Stimulated activated CD8-positive, alpha-beta memory T cell treated with anti-CD3 and anti-CD28 coated beads, Interleukin-12 subunit alpha, Interleukin-12 subunit beta, amount 100 ng/mL, for 24 hours (primary cell): ENCODE results near the gene TIMM23.
"Not testable (repeated sequence)": the region's sequence is repeated elsewhere in the genome, so short reads cannot be mapped to it uniquely, and the experiment has no call there.

Experiments used
- DNase-seq: peaks from one replicate; pipeline ENCODE4 v3.0.0-alpha.2; 2020; ENCODE audit errors: extremely low read depth

Gene TIMM23

DNA sequence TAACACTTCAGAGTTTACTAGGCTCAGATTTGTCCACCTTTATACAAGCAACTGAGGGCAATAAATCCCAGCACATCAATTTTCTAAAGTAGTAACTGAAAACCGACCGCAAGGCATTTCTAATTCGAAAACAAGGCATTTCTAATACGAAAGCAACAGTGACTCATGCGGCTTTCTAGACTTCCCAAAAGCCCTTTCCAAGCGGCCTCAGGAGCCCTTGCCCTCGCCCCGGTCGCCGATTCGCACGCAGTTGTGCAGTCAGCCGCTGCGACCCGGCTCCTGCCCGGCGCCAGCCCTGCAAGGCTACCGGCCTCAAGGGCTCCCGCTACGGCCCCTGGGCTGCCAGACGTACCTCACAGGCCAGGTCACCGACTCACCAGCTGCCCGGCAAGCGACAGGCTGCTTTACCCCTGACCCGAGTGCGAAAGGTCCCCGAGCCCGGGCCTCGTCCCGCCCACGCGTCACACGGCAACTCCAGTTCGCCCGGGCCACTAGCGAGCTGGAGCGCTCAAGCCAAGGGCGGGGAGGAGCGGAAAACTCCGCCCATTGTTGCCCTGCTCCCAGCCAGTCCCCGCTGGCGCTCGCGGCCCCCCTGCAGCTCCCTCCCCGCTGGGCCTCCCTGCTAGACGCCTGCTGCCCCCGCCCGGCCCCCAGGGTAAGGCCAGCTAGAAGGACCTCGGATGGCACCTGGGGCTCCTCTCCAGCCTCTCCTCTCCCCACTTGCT, 50.9 kb downstream of the TIMM23 start:
- peak; percentile 65 for DNase-seq

DNA sequence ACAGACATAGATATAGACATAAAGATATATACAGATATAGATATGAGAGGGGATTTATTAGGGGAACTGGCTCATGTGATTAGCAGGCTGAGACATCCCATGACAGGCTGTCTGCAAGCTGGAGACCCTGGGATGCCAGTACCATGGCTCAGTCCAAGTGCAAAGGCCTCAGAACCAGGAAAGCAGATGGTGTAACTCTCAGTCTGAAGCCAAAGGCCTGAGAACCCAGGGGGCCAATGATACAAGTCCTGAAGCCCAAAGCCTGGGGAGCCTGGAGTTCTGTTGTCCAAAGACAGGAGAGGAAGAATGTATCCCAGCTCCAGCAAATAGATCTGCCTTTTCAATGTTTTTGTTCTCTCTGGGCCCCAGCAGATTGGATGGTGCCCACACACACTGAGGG, 52.7 kb downstream of the TIMM23 start:
- no peak for DNase-seq

GRCh38 chr10:46025406-46025805, 53.1 kb downstream of the TIMM23 start:
- DNase-seq = no peak

GRCh38 chr10:46026106-46026505, 53.8 kb downstream of the TIMM23 start:
- DNase-seq = no peak

DNA sequence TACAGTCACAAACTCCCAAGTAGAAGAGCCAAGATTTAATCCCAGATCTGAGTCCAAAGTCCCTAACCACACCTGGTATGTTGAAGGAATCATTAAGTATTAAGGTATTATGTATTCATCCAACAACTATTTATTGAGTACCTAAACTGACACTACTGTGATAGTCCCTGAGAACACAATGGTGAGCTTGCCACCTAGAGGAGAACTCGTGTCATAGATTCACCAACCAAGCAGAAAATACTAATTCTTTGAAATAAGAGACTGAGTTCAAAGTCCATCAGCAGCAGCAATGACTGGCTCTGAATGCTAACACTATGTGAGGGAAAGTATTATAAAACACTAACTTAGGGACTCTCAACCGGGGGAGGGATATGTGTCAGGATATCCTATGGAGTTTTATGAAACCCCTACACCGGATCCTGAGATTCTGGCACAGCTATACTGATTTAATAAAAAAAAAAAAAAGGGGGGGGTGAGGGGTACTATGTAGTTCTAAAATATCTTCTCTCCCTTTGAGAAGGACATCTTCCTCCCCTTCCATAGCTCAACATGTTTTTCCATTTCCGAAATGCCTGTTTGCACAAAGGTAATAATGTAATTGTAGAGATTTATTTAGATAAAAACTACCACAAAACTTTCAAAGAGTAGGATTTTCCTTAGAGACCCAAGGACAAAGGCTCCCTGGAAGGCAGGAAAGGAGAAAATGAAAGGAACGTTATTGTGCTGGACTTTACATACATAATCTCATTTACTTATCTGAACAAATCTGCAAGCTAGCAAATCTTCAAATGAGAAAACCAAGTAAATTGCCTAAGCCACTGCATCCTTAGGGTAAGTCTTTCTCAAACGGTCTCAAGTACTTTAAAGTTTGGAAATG, 56.5 kb downstream of the TIMM23 start:
- no peak for DNase-seq

GRCh38 chr10:46029461-46030030, 57.3 kb downstream of the TIMM23 start:
- DNase-seq = no peak

GRCh38 chr10:46030091-46030937, 58.0 kb downstream of the TIMM23 start, which contains the start of gene NCOA4:
Gene NCOA4, minus strand, starts transcription at chr10:46030623. Its CDS starts 13,943 bp downstream, at chr10:46016680.
- peak; percentile 90 for DNase-seq

DNA sequence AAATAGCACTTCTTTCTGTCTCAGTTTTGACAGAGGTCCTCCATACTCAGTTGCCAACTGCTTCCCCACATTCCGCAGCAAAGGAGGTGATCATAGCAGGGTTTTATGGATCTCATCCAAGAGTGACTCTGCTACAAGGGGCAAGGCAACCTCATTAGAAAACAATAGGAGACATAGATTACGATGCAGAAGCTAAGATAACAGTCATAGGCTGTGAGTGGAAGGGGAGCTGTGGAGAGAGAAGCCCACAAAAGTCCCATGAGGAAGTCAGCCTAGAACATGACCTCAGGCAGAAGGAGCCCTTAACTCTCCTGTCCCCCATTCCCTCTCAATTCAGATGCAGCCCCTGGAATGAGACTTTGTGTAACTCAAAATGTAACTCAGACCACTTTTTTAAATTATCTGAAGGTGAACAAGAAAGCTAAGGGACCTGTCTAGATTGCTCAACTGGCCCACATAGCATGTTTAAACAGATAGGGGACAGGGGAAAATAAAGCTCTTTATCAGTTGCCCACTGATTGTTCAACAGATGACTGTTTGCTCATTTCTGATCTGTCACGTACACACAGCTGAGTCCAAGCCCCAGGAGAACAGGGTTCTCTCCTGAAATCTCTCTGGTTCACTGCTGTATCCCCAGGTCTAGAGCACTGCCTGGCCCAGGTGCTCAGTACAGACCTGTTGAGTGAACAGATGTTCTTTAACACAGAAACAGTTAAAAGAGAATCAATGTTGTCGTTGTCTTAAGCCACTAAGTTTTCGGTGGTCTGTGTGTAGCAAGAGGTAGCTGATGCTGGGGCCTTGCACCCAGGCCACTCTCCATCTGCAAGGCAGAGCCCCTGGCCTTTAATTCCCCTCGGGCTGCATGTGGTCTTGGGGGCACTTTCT, 59.6 kb downstream of the TIMM23 start:
- DNase-seq = no peak

DNA sequence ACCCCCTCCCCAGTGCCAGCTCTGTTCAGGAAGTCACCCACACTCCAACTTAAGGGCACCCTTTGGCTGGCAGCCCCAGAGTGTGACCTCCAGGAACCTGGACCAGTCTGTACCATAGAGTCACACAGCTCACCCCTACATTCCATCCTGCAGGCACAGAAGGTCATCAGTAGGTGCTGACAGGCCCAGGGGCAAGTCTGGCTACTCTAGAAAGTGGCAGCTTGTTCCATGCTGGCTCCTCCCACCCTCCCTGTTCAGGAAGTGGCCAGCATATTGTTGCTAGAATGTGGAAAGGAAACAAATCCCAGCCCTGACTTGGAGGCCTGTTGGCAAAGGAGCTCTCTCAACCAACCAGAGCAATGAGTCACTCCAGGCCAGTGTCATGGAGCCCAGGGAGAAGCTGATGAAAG, 61.3 kb downstream of the TIMM23 start:
- DNase-seq = no peak

DNA sequence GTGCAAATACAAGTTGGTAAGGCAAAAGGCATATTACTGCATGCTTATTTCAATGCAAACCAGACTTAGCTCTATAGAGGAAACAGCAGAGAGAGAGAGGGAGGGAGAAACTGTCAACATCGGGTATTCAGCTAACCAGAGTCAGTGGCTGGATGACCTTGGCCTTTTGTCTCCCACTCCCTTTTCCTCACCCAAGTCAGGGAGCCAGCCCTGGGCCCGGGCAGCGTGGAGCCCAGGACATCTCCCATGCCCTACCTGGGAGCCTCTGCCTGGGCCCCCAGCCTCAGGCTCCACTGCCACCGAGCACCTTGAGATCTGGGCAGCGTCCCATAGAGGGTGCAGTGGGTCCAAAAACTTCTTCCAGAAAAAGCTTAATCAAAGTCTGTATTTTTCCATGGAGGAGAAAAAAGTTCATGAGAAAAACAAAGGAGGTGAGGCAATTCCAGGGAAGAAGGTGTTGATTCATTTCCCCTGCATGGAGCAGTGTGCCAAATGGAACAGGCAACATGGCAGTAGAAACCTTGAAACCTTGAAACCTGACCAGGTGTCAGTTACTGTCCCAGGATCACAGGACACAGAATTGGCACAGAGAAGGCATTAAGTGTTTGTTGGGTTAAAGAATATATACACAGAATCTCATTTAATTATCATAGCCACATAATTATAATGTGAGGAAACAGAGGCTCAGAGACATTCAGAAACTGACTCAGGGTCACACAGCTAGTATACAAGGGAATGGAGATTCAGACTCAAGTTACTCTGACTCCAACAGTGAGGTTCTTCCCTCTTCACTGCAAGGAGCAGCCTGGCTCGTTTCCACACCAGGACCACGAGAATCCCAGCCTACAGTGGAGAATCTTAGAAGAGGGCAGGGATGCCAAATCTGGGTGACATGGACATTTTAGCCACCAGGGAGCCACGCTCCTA, 63.9 kb downstream of the TIMM23 start:
- DNase-seq = no peak

DNA sequence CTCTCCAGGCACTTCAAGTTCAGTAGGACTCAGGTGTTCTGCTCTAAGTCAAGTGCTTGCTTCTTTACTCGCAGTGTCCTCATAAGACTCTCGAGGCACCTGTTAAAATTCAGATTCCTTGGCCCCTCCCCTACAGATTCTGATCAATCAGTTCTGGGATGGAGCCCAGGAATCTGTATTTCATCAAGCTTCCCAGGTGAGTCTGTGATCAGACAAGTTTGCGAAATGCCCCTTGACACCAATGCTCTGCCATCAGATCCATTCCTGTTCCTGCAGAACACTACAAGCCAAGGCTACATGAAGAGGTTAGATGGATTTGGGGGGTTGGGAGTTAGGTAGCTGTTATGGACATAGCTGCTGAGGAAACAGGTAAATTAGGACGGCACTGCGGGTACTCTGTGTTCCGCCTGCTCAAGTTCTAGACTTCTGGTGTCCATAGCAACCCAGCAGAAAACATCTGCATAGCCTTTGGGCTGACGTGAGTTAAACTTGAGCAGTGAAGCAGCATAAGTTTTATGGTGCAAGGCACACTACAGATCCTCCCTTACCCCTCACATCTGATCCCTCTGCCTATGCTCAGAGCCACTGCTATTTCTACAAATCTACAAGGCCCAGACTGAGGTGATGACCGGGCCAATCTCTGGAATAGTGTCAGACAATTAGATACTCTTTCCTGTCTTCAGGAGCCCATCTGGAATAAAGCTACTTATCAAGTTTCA, 65.0 kb downstream of the TIMM23 start:
- no peak for DNase-seq

- no peak for DNase-seq
Observed at GRCh38 chr10:46040004-46040403, 67.7 kb downstream of the TIMM23 start.

GRCh38 chr10:46042527-46042926, 70.2 kb downstream of the TIMM23 start:
- no peak for DNase-seq

GRCh38 chr10:46046261-46046660, 74.0 kb downstream of the TIMM23 start, which contains the start of gene MSMB:
Gene MSMB, minus strand, starts transcription at chr10:46046269. Its CDS starts 32 bp downstream, at chr10:46046237.
- no peak for DNase-seq

DNA sequence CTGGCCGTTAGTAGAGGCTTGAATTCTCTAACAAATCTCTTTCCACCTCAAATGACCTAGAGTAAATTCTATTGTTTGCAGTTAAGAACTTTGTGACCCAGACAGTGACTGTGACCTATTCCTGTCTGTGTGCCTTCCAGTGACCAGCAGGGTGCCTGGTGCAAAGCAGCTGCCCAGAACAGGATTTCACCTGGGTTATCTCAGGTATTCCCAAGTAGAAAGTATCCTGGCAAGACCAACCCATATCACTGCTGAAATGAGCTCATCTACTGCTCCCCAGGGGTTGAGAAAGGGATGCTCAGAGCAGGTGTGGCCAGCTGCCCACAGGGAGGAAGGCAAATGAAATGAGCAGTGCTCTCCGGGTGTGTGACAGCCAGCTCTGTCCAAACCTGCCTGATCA, 75.9 kb downstream of the TIMM23 start:
- DNase-seq = no peak

DNA sequence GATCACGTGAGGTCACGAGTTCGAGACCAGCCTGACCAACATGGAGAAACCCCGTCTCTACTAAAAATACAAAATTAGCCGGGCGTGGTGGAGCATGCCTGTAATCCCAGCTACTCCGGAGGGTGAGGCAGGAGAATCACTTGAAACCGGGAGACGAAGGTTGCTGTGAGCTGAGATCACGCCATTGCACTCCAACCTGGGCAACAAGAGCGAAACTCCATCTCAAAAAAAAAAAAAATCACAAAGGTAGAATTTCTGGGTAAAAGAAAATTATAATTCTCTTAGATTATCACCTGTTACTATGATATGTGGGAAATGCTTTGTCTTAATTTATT, 77.2 kb downstream of the TIMM23 start:
- DNase-seq = not testable (repeated sequence)

- DNase-seq = no peak
Observed at GRCh38 chr10:46050941-46051623, 78.8 kb downstream of the TIMM23 start.

DNA sequence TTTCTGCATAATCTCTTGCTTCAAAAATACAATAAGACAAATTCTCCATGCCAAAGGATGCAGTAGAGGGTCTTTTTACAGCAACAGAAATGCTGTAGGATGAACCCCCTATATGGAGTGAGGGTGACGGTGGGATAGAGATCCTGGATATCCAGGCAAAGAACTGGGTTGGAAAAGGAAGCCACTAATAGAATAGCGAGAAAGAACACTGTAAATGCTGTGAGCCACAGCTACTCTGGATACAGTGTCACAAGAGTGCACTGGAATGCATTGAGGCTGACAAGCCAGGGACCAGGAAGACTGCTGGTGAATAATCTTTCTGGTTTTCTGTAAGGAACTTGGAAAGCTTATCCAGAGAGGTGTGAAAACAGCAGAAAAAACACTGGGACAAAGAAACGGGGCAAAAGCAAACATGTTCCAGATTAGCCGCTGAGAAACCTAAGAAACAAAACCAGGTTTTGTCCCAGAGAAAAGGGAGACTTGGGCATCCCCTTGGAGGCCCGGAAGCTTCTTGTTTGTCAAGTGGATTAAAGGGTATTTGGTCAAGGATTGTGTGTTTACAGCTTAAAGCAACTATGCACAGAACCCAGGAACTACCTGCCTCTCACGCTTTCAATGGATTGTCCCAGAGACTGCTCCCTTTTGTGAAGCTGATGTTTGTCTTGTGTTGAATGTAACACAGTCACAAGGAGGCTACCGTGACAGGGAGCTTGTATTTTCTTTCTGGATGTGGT, 79.9 kb downstream of the TIMM23 start:
- no peak for DNase-seq
